H1 (cell line): ENCODE results near the gene CACNG4. TPM values are rescaled to one million over a fixed set of nuclear protein-coding genes. Genes with fewer than 3 reads are reported as not detected.

Experiments used
- CTCF ChIA-PET: fragments of 300-600 bp; sonication (Branson Sonifier 250); formaldehyde crosslinking; loops from one replicate; lab custom pipeline; 2021; ENCODE audit not compliant: partially characterized antibody; lab: Charles Lee
- POLR2A ChIA-PET: fragments of 300-600 bp; sonication (Branson Sonifier 250); formaldehyde crosslinking; loops from one replicate; lab custom pipeline; 2021; ENCODE audit warnings: inconsistent platforms; ENCODE audit not compliant: partially characterized antibody; lab: Charles Lee
- DNase-seq, 2 experiments: peaks; one replicate each; pipeline versions ENCODE4 v3.0.0 to v3.0.0-alpha.2; 2010 to 2022; ENCODE audit warnings: low spot score in 2 of 2, low read depth in 1 of 2, mixed read lengths in 1 of 2
- FAIRE-seq: peaks from 2 replicates; lab custom pipeline; 2011; peaks lifted over from hg19 to GRCh38; lab: Jason Lieb, UNC
- H2AFZ ChIP-seq: 2 replicates; pipeline ENCODE4 v1.8.1; 2012; ENCODE audit warnings: low read length, inconsistent platforms
- H2AK5ac ChIP-seq: 2 replicates; pipeline ENCODE4 v1.6.1; 2013; ENCODE audit warnings: low read depth, low read length
- H2BK120ac ChIP-seq: replicated peaks from 2 replicates; pipeline ENCODE3; 2013; ENCODE audit warnings: low read depth, low read length, inconsistent platforms
- H2BK12ac ChIP-seq: 2 replicates; pipeline ENCODE4 v1.6.1; 2013; ENCODE audit warnings: low read depth, low read length
- H2BK15ac ChIP-seq: 2 replicates; pipeline ENCODE4 v1.6.1; 2013; ENCODE audit warnings: low read length
- H2BK20ac ChIP-seq: 2 replicates; pipeline ENCODE4 v1.6.1; 2013; ENCODE audit warnings: low read length
- H2BK5ac ChIP-seq: 2 replicates; pipeline ENCODE4 v1.6.1; 2013; ENCODE audit warnings: low read depth, low read length
- H3K14ac ChIP-seq: 2 replicates; pipeline ENCODE4 v1.6.1; 2013; ENCODE audit warnings: inconsistent platforms; ENCODE audit not compliant: insufficient read length
- H3K18ac ChIP-seq: 2 replicates; pipeline ENCODE4 v1.6.1; 2013; ENCODE audit warnings: low read length; ENCODE audit errors: extremely low read depth
- H3K23ac ChIP-seq: 2 replicates; pipeline ENCODE4 v1.6.1; 2013; ENCODE audit warnings: inconsistent platforms; ENCODE audit not compliant: insufficient read length
- H3K23me2 ChIP-seq: 2 replicates; pipeline ENCODE4 v1.6.1; 2013; ENCODE audit warnings: low read depth, low read length
- H3K27ac ChIP-seq: 2 replicates; pipeline ENCODE4 v1.6.1; 2011; ENCODE audit warnings: low read depth, low read length, inconsistent platforms
- H3K27me3 ChIP-seq, 4 experiments: replicated peaks in 1 of 4; 1 replicate in 1 of 4; 2 replicates in 3 of 4; pipeline versions ENCODE4 v1.6.1 to v1.8.1; 2011 to 2013; ENCODE audit warnings: low read length in 3 of 4, mild to moderate bottlenecking in 3 of 4, inconsistent platforms in 2 of 4, mixed read lengths in 2 of 4, moderate library complexity in 1 of 4; ENCODE audit not compliant: control insufficient read depth in 3 of 4, insufficient read depth in 3 of 4; ENCODE audit errors: extremely low read depth in 1 of 4
- H3K36me3 ChIP-seq, 4 experiments: 2 replicates each; pipeline versions ENCODE4 v1.6.1 to v1.8.1; 2011 to 2013; ENCODE audit warnings: mild to moderate bottlenecking in 4 of 4, low read length in 3 of 4, moderate library complexity in 2 of 4, control low read depth in 1 of 4, inconsistent platforms in 1 of 4; ENCODE audit not compliant: insufficient read depth in 4 of 4, control insufficient read depth in 2 of 4
- H3K4ac ChIP-seq: replicated peaks from 2 replicates; pipeline ENCODE3; 2013; ENCODE audit warnings: low read length, low read depth, mixed read lengths, inconsistent platforms; ENCODE audit not compliant: insufficient read length
- H3K4me1 ChIP-seq, 4 experiments: replicated peaks in 1 of 4; 1 replicate in 1 of 4; 2 replicates in 3 of 4; pipeline versions ENCODE4 v1.6.1 to v1.8.1; 2011 to 2013; ENCODE audit warnings: low read length in 3 of 4, inconsistent platforms in 2 of 4, mixed read lengths in 1 of 4; ENCODE audit not compliant: insufficient read depth in 4 of 4, control insufficient read depth in 3 of 4
- H3K4me2 ChIP-seq, 2 experiments: 2 replicates each; pipeline versions ENCODE4 v1.6.1 to v1.8.1; 2011 to 2013; ENCODE audit warnings: low read depth in 2 of 2, low read length in 2 of 2, control low read depth in 1 of 2, inconsistent platforms in 1 of 2, mild to moderate bottlenecking in 1 of 2; ENCODE audit not compliant: insufficient read depth in 1 of 2
- H3K4me3 ChIP-seq, 4 experiments: fragments of 200-600, 300-600 bp in 1 of 4; sonication (generic), shearing (Covaris generic), sonication (Bioruptor Twin) in 1 of 4; 2 replicates each; pipeline versions ENCODE4 v1.5.1 to v1.8.1; 2011 to 2016; ENCODE audit warnings: low read length in 4 of 4, low read depth in 3 of 4, control low read depth in 2 of 4, inconsistent platforms in 2 of 4, mild to moderate bottlenecking in 2 of 4, mixed read lengths in 1 of 4, moderate library complexity in 1 of 4; ENCODE audit not compliant: insufficient read depth in 2 of 4; ENCODE audit errors: extremely low read depth in 1 of 4
- H3K56ac ChIP-seq: replicated peaks from 2 replicates; pipeline ENCODE3; 2013; ENCODE audit warnings: low read depth, mild to moderate bottlenecking, mixed read lengths, low read length, inconsistent platforms; ENCODE audit not compliant: insufficient read length
- H3K79me1 ChIP-seq: 2 replicates; pipeline ENCODE4 v1.6.1; 2013; ENCODE audit warnings: low read depth, low read length, control low read depth
- H3K79me2 ChIP-seq, 2 experiments: 2 replicates each; pipeline versions ENCODE4 v1.6.1 to v1.8.1; 2012 to 2013; ENCODE audit warnings: low read length in 2 of 2, mild to moderate bottlenecking in 2 of 2, inconsistent platforms in 1 of 2; ENCODE audit not compliant: insufficient read depth in 2 of 2, control insufficient read depth in 1 of 2
- H3K9ac ChIP-seq, 4 experiments: replicated peaks in 1 of 4; 1 replicate in 1 of 4; 2 replicates in 3 of 4; pipeline versions ENCODE4 v1.6.1 to v1.8.1; 2011 to 2013; ENCODE audit warnings: low read depth in 3 of 4, low read length in 3 of 4, control low read depth in 2 of 4, mild to moderate bottlenecking in 2 of 4, moderate library complexity in 2 of 4, inconsistent platforms in 1 of 4; ENCODE audit errors: extremely low read depth in 1 of 4
- H3K9me3 ChIP-seq, 2 experiments: 2 replicates each; pipeline versions ENCODE4 v1.6.1 to v1.8.1; 2012 to 2013; ENCODE audit warnings: mild to moderate bottlenecking in 2 of 2, moderate library complexity in 2 of 2, control low read depth in 1 of 2, inconsistent platforms in 1 of 2, low read depth in 1 of 2, low read length in 1 of 2, mixed read lengths in 1 of 2; ENCODE audit not compliant: insufficient read depth in 2 of 2
- H4K20me1 ChIP-seq, 2 experiments: replicated peaks in 1 of 2; 2 replicates each; pipeline versions ENCODE3 to v1.8.1; 2011 to 2013; ENCODE audit warnings: inconsistent platforms in 2 of 2, low read length in 2 of 2, mild to moderate bottlenecking in 1 of 2; ENCODE audit not compliant: insufficient read depth in 2 of 2, control insufficient read depth in 1 of 2
- H4K5ac ChIP-seq: 2 replicates; pipeline ENCODE4 v1.6.1; 2013; ENCODE audit warnings: low read length, low read depth, mixed read lengths, inconsistent platforms; ENCODE audit not compliant: insufficient read length
- H4K8ac ChIP-seq: 2 replicates; pipeline ENCODE4 v1.8.0; 2013; ENCODE audit warnings: mild to moderate bottlenecking, moderate library complexity, low read length, inconsistent platforms; ENCODE audit not compliant: insufficient read depth; ENCODE audit errors: extremely low read depth
- H4K91ac ChIP-seq: replicated peaks from 2 replicates; pipeline ENCODE3; 2013; ENCODE audit warnings: low read length, mixed read lengths, inconsistent platforms; ENCODE audit not compliant: insufficient read length
- BCL11A ChIP-seq, 2 experiments: IDR thresholded peaks; one replicate each; pipeline ENCODE4 v1.6.1; 2011; ENCODE audit warnings: low read depth in 2 of 2, low read length in 2 of 2, mild to moderate bottlenecking in 2 of 2
- CEBPB ChIP-seq: IDR thresholded peaks from 2 replicates; pipeline ENCODE4 v1.6.1; 2012; ENCODE audit warnings: low read depth, low read length
- CREB1 ChIP-seq: IDR thresholded peaks from 2 replicates; pipeline ENCODE4 v1.6.1; 2012; ENCODE audit warnings: inconsistent platforms
- EP300 ChIP-seq, 2 experiments: IDR thresholded peaks; 1 replicate in 1 of 2; 2 replicates in 1 of 2; pipeline ENCODE4 v1.6.1; 2011 to 2012; ENCODE audit warnings: low read depth in 2 of 2, low read length in 2 of 2, mild to moderate bottlenecking in 2 of 2, borderline replicate concordance in 1 of 2, inconsistent platforms in 1 of 2, moderate library complexity in 1 of 2
- GABPA ChIP-seq: IDR thresholded peaks from 2 replicates; pipeline ENCODE4 v1.6.1; 2011; ENCODE audit warnings: mild to moderate bottlenecking, low read length, moderate library complexity, borderline replicate concordance; ENCODE audit not compliant: insufficient read depth
- HDAC6 ChIP-seq: IDR thresholded peaks from one replicate; pipeline ENCODE4 v1.7.1; 2012; ENCODE audit warnings: low read depth, mild to moderate bottlenecking, inconsistent platforms, low read length, moderate library complexity
- KDM5A ChIP-seq: fragments of 200-600 bp; IDR thresholded peaks from 2 replicates; pipeline ENCODE4 v1.7.1; 2012; ENCODE audit warnings: mild to moderate bottlenecking, low read length, inconsistent platforms, mixed read lengths
- NRF1 ChIP-seq: IDR thresholded peaks from 2 replicates; pipeline ENCODE4 v1.6.1; 2011; ENCODE audit warnings: mild to moderate bottlenecking, low read depth, low read length, improper control_type of control experiment
- SUZ12 ChIP-seq: fragments of 200-600 bp; sonication (generic); IDR thresholded peaks from 2 replicates; pipeline ENCODE4 v1.6.1; 2012; ENCODE audit warnings: mild to moderate bottlenecking, inconsistent platforms, low read length, moderate library complexity, mixed read lengths
- YY1 ChIP-seq: IDR thresholded peaks from 2 replicates; pipeline ENCODE4 v1.6.1; 2011; ENCODE audit warnings: low read depth, mild to moderate bottlenecking, low read length
- WGBS, 2 experiments: shearing (Covaris generic) in 1 of 2; methylation state at CpG; one replicate each; pipeline versions ENCODE4 v1.1.6 to v1.1.7; 2013 to 2015; ENCODE audit warnings: low lambda C conversion rate in 2 of 2, mixed read lengths in 2 of 2, inconsistent platforms in 1 of 2, low coverage in 1 of 2, missing lambda C conversion rate in 1 of 2; ENCODE audit not compliant: insufficient replicate concordance in 2 of 2, insufficient coverage in 1 of 2, insufficient read length in 1 of 2; ENCODE audit errors: extremely low coverage in 1 of 2, missing lambda C conversion rate in 1 of 2; 5-methylcytosine and 5-hydroxymethylcytosine counted together
- polyA plus RNA-seq, 7 experiments: library from polyadenylated mRNA; depleted of rRNA in 3 of 7; stranded (reverse) in 5 of 7; unstranded in 2 of 7; fragments of >200 nt in 5 of 7; fragments of 200-250 nt in 2 of 7; gene quantifications; 1 replicate in 5 of 7; 2 replicates in 1 of 7; 4 replicates in 1 of 7; pipeline versions ENCODE4 v1.2.1 to v1.2.3, GENCODE V29; 2011 to 2013; ENCODE audit warnings: missing spikeins in 2 of 7, mixed read lengths in 2 of 7
- total RNA-seq: library from RNA; stranded (reverse); fragmentation: NEBNext Ultra II Directional; extraction: Animal tissue kit (Norgen Biotek cat#: 25700); gene quantifications from 2 replicates; pipeline ENCODE4 v1.2.1, GENCODE V29; 2021
- TF ChIP-seq, protein P1 (sequence below): IDR thresholded peaks from 2 replicates; pipeline ENCODE4 v1.6.1; 2011; ENCODE audit warnings: low read depth, mild to moderate bottlenecking, low read length; ENCODE audit not compliant: insufficient read depth
- TF ChIP-seq, protein P2 (sequence below): IDR thresholded peaks from 2 replicates; pipeline ENCODE4 v1.6.1; 2012; ENCODE audit warnings: low read length, inconsistent platforms

Gene CACNG4
- total and polyA plus RNA-seq, 2 of the 8 experiments (the other 6 are each of a cell fraction or from before 2014, with no cell fraction given): 3.6 to 5.6 TPM

DNA sequence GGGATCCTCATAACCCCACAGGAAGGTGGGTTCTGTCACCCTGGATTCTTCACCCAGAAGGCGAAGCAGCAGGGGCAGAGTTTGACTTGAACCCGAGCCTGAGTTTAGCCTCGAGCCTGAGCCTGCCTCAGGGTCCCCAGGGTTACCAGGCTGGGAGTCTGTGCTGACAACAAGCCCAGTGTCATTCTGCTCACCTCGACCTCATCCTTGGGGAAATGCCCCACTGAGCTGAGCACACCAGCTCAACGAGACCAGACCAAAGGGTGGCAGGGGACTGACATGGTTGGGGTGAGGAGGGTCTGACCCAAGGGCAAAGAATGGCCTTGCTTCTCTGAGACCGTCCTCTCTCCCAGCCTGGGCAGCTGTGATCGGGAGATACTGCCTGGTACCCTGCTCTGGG is 20.2 kb downstream of the CACNG4 start:
- DNase-seq (no peak), FAIRE-seq (no peak)
- Histone ChIP-seq H3K27ac (no peak overlapping the region), H3K4ac (no peak overlapping the region), H3K4me2 (no peak overlapping the region), H3K23ac (no peak overlapping the region), H4K20me1 (no peaks in the 10 kb centered on the region), H3K4me3 (no peak overlapping the region), H3K79me1 (no peaks in the 10 kb centered on the region), H3K9ac (no peak overlapping the region), H2AFZ (no peak overlapping the region), H4K8ac (no peak overlapping the region), H4K91ac (no peak overlapping the region), H2BK12ac (no peak overlapping the region), H4K5ac (no peak overlapping the region), H2AK5ac (no peak overlapping the region; the same call in 1 of the 2 replicates), H2BK120ac (no peak overlapping the region), H3K36me3 (no peaks in the 10 kb centered on the region), H3K56ac (no peak overlapping the region), H3K23me2 (no peaks in the 10 kb centered on the region), H2BK5ac (no peak overlapping the region), H3K4me1 (peaks cover 0 to 8% (median 4%) of the 10 kb centered on the region in 4 experiments; a peak in 3 of 7 replicates), H3K18ac (no peak overlapping the region), H3K79me2 (no peaks in the 10 kb centered on the region), H2BK15ac (0 out of 2 replicates have a peak overlapping the region, but pooled peaks have one; percentile 0), H3K14ac (no peak overlapping the region), H3K9me3 (no peaks in the 10 kb centered on the region), H2BK20ac (no peak overlapping the region), H3K27me3 (no peaks in the 10 kb centered on the region)
- WGBS, 2 experiments: 88% methylated on average over 7 of the region's 7 CpGs; no CpG with 5 or more reads in 1 of the 2 experiments
- CTCF ChIA-PET: no interaction called here
- POLR2A ChIA-PET: no interaction called here
- TF ChIP-seq NRF1 (no peak), EP300 (IDR thresholded peaks at IDR 0.05; ENCODE audit: borderline replicate concordance in 1 of 2, low read depth in 2 of 2, low read length in 2 of 2) (no peak), CREB1 (no peak), CEBPB (no peak), SUZ12 (no peak), YY1 (no peak), GABPA (no peak), HDAC6 (no peak), BCL11A (IDR thresholded peaks at IDR 0.05; ENCODE audit: low read depth in 2 of 2, low read length in 2 of 2) (no peak), KDM5A (no peak)
- TF ChIP-seq, protein P1, sequence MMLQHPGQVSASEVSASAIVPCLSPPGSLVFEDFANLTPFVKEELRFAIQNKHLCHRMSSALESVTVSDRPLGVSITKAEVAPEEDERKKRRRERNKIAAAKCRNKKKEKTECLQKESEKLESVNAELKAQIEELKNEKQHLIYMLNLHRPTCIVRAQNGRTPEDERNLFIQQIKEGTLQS: no peak
- TF ChIP-seq, protein P2, sequence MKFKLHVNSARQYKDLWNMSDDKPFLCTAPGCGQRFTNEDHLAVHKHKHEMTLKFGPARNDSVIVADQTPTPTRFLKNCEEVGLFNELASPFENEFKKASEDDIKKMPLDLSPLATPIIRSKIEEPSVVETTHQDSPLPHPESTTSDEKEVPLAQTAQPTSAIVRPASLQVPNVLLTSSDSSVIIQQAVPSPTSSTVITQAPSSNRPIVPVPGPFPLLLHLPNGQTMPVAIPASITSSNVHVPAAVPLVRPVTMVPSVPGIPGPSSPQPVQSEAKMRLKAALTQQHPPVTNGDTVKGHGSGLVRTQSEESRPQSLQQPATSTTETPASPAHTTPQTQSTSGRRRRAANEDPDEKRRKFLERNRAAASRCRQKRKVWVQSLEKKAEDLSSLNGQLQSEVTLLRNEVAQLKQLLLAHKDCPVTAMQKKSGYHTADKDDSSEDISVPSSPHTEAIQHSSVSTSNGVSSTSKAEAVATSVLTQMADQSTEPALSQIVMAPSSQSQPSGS: no peak
